Stimulated activated CD4-positive, alpha-beta T cell treated with anti-CD3 and anti-CD28 coated beads, Interleukin-4, amount 100 ng/mL, for 1 hour (primary cell): Measurements from ENCODE around the gene CES3.
"Not testable (repeated sequence)": the region's sequence is repeated elsewhere in the genome, so short reads cannot be mapped to it uniquely, and the experiment has no call there.

Experiments used
- DNase-seq: peaks from one replicate; pipeline ENCODE4 v3.0.0-alpha.2; 2020

CES3 gene

GRCh38 chr16:66946974-66947301 lies 14.1 kb upstream of the CES3 start:
- DNase-seq: no peak

GRCh38 chr16:66947302-66948065 lies 13.6 kb upstream of the CES3 start:
- peak; percentile 82 for DNase-seq

- no peak for DNase-seq
These were observed 12.8 kb upstream of the CES3 start for GRCh38 chr16:66948134-66948836.

DNA sequence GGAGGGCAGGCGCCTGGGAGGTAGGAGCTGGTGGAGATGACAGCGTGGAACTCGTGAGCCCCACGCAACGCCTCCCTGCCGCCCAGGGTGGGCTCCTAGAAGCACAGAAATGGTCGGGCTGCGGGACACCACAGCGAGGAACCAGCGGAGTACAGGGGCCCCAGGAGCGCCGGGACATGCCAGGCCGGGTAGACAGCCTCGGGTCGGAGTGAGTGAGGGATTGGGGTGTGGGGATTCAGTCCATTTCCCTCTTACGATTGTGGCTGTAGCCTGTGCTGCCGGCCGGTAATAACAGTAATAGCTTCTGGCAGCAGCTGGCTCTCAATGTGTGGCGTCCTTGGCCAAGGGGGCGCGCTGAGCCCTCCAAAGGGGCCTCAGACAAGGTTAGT lies 12.2 kb upstream of the CES3 start:
- DNase-seq: no peak

DNA sequence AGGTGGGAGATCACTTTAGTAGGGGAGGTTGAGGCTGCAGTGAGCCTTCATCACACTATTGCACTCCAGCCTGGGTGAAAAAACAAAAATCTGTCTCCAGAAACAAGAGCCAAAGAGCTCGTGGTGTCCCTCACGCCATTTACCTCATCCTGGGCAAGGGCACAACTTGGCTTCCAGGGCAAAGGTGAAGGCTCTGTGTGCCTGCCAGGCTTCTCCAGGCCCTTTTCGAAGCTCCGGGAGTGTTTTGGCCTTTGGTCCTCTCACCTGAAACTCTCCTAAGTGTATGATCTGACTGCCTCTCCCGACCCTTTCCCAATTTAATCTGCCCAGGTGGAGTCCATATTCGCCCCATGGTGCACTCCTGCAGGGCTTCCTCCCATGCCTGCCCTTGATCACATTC lies 11.6 kb upstream of the CES3 start:
- DNase-seq: no peak

GRCh38 chr16:66950437-66950836 lies 10.6 kb upstream of the CES3 start:
- no peak for DNase-seq

GRCh38 chr16:66950971-66951790 lies 9.9 kb upstream of the CES3 start:
- DNase-seq: no peak

DNA sequence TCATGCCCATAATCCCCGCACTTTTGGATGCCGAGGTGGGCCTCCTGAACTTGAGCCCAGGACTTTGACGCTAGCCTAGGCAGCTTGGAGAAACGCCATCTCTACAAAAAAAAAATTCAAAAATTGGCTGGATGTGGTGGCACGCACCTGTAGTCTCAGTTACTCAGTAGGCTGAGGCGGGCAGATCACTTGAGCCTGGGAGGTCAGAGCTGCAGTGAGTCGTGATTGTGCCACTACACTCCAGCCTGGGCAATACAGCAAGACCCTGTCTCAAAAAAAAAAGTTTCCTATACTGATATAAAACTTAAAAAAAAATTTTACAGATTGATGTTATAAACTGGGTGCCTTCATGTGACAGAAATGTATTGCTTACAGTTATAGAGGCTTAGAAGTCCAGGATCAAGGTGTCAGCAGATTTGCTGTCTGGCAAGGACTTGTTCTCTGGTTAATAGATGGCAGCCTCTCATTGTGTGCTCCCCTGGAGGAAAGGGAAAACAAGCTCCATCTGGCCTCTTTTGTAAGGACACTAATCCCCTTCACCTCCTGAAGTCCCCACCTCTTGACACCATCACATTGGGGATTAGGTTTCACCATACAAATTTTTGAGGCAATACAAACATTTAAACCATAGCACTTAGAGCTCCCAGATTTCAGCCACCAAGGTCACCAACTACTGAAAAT lies 8.5 kb upstream of the CES3 start:
- DNase-seq: no peak

GRCh38 chr16:66953462-66954096 lies 7.5 kb upstream of the CES3 start:
- no peak for DNase-seq

DNA sequence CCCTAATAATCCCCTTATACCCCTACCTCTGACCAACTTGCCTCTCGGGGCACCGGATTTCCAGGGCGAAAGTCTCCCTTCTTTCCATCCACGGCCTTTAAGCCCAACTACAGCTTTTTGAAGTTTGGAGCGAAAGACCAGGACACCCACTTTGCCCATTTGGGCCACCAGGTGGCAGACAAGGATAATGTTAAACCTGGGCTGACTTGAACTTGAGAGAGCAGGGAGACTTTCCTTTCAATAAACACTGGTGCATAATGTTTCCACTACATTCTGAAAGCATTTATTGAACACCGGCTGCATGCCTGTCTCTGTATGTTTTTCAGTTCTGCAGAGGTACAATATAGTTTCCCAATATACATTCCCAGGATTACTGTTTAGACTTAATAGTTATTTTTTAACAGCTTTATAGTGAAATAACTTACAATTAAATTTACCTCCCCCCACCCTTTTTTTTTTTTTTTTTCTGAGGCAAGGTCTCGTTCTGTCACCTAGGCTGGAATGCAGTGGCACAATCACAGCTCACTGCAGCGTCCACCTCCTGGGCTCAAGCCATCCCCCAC lies 6.9 kb upstream of the CES3 start:
- DNase-seq: peak; percentile 79

DNA sequence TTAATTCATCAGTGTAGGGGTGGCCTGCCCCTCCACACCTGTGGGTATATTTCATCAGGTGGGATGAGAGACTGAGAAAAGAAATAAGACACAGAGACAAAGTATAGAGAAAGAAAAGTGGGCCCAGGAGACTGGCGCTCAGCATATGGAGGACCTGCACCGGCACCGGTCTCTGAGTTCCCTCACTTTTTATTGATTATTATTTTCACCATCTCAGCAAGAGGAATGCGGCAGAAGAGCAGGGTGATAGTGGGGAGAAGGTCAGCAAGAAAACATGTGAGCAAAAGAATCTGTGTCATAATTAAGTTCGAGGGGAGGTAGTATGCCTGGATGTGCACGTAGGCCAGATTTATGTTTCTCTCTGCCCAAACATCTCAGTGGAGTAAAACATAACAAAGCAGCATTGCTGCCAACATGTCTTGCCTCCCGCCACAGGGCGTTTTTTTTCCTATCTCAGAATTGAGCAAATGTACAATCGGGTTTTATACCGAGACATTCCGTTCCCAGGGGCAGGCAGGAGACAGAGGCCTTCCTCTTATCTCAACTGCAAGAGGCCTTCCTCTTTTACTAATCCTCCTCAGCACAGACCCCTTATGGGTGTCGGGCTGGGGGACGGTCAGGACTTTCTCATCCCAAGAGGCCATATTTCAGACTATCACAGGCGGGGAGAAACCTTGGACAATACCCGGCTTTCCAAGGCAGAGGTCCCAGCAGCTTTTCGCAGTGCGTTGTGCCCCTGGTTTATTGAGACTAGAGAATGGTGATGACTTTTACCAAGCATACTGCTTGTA lies 5.5 kb upstream of the CES3 start:
- DNase-seq: not testable (repeated sequence)

DNA sequence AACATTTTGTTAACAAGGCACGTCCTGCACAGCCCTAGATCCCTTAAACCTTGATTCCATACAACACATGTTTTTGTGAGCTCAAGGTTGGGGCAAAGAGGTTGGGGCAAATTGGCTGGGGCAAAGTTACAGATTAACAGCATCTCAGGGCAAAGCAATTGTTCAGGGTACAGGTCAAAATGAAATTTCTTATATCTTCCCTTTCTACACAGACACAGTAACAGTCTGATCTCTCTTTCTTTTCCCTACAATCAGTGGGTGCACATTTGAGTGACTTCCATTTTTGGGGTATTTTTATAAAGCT lies 5.0 kb upstream of the CES3 start:
- DNase-seq: not testable (repeated sequence)

DNA sequence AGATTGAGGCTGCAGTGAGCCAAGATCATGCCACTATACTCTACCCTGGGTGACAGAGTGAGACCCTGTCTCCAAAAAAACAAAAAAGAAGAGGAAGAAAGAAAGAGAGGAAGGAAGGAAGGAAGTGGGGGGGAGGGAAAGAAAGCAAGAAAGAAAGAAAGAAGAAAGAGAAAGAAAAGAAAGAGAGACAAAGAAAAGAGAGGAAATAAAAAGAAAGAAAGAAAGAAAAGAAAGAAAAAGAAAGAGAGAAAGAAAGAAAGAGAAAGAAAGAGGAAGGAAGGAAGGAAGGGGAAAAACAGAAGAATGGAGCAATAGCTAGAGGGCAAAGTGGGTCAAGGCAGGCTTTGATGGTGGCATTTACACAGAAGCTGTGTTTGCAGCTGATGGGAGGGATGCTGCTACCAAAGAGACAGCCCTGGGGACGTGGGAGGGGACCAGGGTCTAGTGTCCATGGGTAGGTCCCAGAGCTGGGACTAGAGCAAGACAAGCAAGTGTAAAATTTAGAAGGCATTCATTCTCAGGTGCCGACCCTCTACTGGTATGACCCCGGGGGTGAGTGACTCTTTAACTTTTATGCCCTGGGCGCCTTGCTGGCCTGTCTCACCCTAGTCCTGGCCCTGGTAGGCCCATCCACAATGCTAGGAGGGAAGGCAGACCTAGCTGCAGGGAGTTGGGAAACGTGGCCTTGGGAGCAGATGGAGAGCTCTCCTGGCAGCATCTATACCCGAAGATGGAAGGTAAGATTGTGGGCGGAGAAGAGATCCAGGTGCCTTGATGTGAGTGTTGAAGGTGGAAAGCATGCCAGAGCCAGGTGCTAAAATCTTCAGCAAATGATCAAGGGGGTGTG lies 2.0 kb upstream of the CES3 start:
- DNase-seq: no peak

DNA sequence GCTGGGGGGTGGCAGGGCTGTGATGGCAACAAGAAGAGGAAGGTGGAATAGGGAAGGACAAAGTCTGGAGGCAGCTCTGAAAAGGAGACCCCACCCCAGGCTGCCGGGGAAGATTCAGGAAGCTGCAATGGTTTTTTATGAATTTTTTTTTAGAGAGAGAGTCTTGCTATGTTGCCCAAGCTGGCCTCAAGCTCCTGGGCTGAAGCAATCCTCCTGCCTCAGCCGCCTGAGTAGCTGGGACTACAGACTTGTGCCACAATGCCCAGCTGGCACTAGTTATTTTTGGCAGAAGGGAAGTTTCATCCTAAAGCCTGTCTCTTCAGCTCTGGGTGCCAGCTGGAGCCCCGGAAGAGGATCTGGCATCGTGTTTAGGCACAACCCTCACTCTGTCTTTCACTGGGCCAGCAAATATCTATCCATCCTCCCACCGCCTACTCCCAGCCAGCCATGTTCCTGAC lies 1.3 kb upstream of the CES3 start:
- no peak for DNase-seq

GRCh38 chr16:66960270-66960669 lies 796 bp upstream of the CES3 start:
- DNase-seq: no peak

GRCh38 chr16:66961914-66962313 lies 848 bp downstream of the CES3 start:
- no peak for DNase-seq

DNA sequence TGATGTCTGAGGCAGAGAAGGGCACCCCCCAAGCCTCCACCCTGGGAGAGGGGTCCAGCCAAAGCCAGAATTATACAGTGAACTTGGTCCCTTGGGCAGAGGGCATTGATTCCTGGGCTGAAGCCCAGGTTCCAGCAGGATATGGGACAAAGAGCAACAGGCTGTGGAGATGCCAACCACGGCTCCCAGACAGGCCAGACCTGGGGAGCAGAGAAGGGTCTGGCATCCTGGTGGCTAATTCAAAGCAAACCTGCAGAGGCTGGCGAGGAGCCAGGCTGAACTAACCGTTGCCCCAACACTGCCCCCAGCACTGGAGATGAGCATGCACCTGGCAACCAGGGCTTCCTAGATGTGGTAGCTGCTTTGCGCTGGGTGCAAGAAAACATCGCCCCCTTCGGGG lies 3.0 kb downstream of the CES3 start:
- DNase-seq: no peak

DNA sequence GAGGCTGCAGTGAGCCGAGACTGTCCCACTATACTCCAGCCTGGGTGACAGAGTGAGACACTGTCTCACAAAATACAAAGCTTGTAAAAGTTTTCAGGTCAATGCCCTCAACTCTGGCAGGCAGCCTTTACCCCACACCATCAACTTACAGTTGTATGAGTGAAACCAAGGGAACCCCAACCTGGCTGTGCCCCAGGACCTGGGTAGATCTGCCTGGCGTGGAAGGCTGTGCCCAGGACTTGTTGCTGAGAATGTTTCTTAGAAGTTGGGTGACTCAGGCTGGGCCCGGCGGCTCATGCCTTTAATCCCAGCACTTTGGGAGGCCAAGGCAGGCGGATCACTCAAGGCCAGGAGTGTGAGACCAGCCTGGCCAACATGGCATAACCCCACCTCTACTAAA lies 7.8 kb downstream of the CES3 start:
- DNase-seq: no peak

DNA sequence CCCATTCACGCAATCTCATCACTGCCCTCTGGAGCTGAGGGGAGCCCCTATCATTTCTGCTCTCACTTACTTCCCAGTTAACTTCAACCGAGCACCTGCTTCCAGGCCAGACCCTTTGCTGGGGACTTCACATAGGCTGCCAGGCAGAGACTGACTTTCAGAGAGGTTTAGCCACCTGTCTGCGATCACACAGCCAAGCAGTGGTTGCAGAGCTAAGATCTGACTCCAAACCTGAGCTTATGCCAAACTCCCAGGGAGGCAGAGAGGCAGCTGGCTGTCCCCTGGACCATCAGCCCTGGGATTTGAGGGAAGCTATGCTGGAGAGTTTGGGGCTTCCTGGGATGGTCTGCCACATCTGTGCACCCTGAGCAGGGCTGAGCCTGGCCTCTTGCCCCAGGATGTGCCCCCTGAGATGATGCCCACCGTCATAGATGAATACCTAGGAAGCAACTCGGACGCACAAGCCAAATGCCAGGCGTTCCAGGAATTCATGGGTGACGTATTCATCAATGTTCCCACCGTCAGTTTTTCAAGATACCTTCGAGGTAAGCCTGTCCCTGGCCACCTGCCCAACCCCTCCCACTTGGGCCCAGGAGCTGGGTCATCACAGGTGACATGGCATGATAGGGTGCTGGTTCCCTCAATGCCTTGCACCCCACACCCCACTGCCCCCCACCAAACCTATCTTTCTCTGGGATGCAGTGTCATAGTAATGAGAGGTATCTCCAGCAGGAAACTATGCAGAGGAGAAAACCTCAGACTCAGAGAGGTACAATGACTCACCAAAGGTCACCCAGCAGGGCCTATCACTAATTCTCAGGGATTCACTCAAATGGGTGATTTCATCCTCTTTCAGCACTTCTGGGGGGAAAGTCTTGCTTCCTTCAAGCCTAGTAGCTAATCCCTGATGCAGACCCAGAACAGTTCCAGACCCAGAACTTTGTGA lies 10.0 kb downstream of the CES3 start:
- no peak for DNase-seq

GRCh38 chr16:66972983-66973382 lies 11.9 kb downstream of the CES3 start:
- DNase-seq: no peak
